Measurements from ENCODE around the gene NAALADL2.

DNA sequence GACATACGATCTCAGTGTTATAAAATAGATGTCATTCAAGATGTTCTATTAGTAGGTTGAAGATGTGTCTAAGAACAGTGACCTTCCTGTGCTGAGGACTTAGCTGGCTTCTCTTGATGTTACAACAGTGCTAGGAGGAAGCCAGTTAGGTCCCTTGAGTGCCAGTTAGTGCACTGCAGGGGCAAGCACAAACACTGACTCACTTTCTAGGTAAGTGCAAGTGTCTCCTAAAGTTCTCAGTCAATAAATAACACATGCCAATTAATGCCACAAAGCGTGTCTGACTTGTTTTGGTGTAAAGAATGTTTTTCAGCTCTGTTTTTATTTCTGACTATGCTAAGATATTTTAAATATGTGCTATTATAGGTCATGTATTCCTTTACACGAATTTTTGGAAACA is 211.8 kb downstream of the NAALADL2 start:
- TF ChIP-seq, protein P1, sequence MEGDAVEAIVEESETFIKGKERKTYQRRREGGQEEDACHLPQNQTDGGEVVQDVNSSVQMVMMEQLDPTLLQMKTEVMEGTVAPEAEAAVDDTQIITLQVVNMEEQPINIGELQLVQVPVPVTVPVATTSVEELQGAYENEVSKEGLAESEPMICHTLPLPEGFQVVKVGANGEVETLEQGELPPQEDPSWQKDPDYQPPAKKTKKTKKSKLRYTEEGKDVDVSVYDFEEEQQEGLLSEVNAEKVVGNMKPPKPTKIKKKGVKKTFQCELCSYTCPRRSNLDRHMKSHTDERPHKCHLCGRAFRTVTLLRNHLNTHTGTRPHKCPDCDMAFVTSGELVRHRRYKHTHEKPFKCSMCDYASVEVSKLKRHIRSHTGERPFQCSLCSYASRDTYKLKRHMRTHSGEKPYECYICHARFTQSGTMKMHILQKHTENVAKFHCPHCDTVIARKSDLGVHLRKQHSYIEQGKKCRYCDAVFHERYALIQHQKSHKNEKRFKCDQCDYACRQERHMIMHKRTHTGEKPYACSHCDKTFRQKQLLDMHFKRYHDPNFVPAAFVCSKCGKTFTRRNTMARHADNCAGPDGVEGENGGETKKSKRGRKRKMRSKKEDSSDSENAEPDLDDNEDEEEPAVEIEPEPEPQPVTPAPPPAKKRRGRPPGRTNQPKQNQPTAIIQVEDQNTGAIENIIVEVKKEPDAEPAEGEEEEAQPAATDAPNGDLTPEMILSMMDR (IDR thresholded peaks at IDR 0.05), result no peak
- TF ChIP-seq POLR2A (IDR thresholded peaks at IDR 0.05), result no peak
